Measurements from ENCODE around the gene ESRRA. TPM values are rescaled to one million over a fixed set of nuclear protein-coding genes. Genes with fewer than 3 reads are reported as not detected.

Gene ESRRA
- total and polyA plus RNA-seq, 2 of the 8 experiments (the other 6 are each of a cell fraction or from before 2014, with no cell fraction given): 18.2 to 37.0 TPM

GRCh38 chr11:64292460-64293254 is 12.7 kb upstream of the ESRRA start:
- H3K23ac ChIP-seq (ENCODE audit: insufficient read length): no peak overlapping the region
- H3K56ac ChIP-seq (replicated peaks; ENCODE audit: insufficient read length, low read depth, low read length): no peak overlapping the region
- peak in 1 of 2 experiments; percentile 68 for DNase-seq (ENCODE audit: low read depth in 1 of 2, low spot score in 2 of 2)
- H3K9ac ChIP-seq (replicated peaks in 1 of 4; ENCODE audit: extremely low read depth in 1 of 4, low read depth in 3 of 4, low read length in 3 of 4): no peak overlapping the region
- no peak overlapping the region for H2AK5ac ChIP-seq (ENCODE audit: low read depth, low read length)
- ChIA-PET POLR2A (ENCODE audit: partially characterized antibody) (interaction anchor here (0.7 to 2.8 kb wide), 6 partner anchors 9 to 43 kb away, joined by 3 to 7 read pairs (median 4); partner anchors contain the start of gene BAD), CTCF (ENCODE audit: partially characterized antibody) (interaction anchor here (0.8 to 11.4 kb wide), 5 partner anchors 10 to 88 kb away, joined by 3 to 134 read pairs (median 4); partner anchors contain the start of genes CATSPERZ, ESRRA and PLCB3)
- H3K36me3 ChIP-seq (ENCODE audit: control insufficient read depth in 2 of 4, insufficient read depth in 4 of 4, low read length in 3 of 4): peaks cover 0 to 9% (median 0%) of the 10 kb centered on the region in 4 experiments; a peak in 1 of 8 replicates
- no peak overlapping the region for H4K5ac ChIP-seq (ENCODE audit: insufficient read length, low read depth, low read length)
- peak overlapping the region; percentile 20 to 88 for H3K4me2 ChIP-seq (ENCODE audit: insufficient read depth in 1 of 2, low read depth in 2 of 2, low read length in 2 of 2)
- peaks cover 0 to 20% (median 8%) of the 10 kb centered on the region in 4 experiments; a peak in 5 of 7 replicates for H3K4me1 ChIP-seq (replicated peaks in 1 of 4; ENCODE audit: control insufficient read depth in 3 of 4, insufficient read depth in 4 of 4, low read length in 3 of 4)
- no peak overlapping the region for H4K91ac ChIP-seq (replicated peaks; ENCODE audit: insufficient read length, low read length)
- H2BK5ac ChIP-seq (ENCODE audit: low read depth, low read length): no peak overlapping the region
- WGBS, 2 experiments (ENCODE audit: extremely low coverage in 1 of 2, insufficient coverage in 1 of 2, insufficient read length in 1 of 2, insufficient replicate concordance in 2 of 2, low coverage in 1 of 2, low lambda C conversion rate in 2 of 2, missing lambda C conversion rate in 1 of 2): 26% methylated on average over 39 of the region's 42 CpGs; no CpG with 5 or more reads in 1 of the 2 experiments
- H3K18ac ChIP-seq (ENCODE audit: extremely low read depth, low read length): no peak overlapping the region
- no peaks in the 10 kb centered on the region for H3K79me1 ChIP-seq (ENCODE audit: low read depth, low read length)
- no peak overlapping the region for H2BK120ac ChIP-seq (replicated peaks; ENCODE audit: low read depth, low read length)
- peaks cover 5 to 27% of the 10 kb centered on the region in 2 experiments for H4K20me1 ChIP-seq (replicated peaks in 1 of 2; ENCODE audit: control insufficient read depth in 1 of 2, insufficient read depth in 2 of 2, low read length in 2 of 2)
- H3K27me3 ChIP-seq (replicated peaks in 1 of 4; ENCODE audit: control insufficient read depth in 3 of 4, extremely low read depth in 1 of 4, insufficient read depth in 3 of 4, low read length in 3 of 4): peaks cover 71 to 87% (median 81%) of the 10 kb centered on the region in 4 experiments
- H3K9me3 ChIP-seq (ENCODE audit: insufficient read depth in 2 of 2, low read depth in 1 of 2, low read length in 1 of 2): no peaks in the 10 kb centered on the region
- no peak overlapping the region for H3K14ac ChIP-seq (ENCODE audit: insufficient read length)
- peak overlapping the region in 3 of 4 experiments; percentile 34 to 64 (median 34); a peak in 4 of 8 replicates for H3K4me3 ChIP-seq (ENCODE audit: extremely low read depth in 1 of 4, insufficient read depth in 2 of 4, low read depth in 3 of 4, low read length in 4 of 4)
- no peak overlapping the region for H2BK20ac ChIP-seq (ENCODE audit: low read length)
- peak overlapping the region; percentile 38; the same call in 1 of the 2 replicates for H2AFZ ChIP-seq (ENCODE audit: low read length)
- peaks cover 5% of the 10 kb centered on the region; the same call in 1 of the 2 replicates for H3K23me2 ChIP-seq (ENCODE audit: low read depth, low read length)
- no peak for FAIRE-seq
- no peak overlapping the region for H3K4ac ChIP-seq (replicated peaks; ENCODE audit: insufficient read length, low read depth, low read length)
- no peak overlapping the region for H4K8ac ChIP-seq (ENCODE audit: extremely low read depth, insufficient read depth, low read length)
- no peak overlapping the region; the same call in 1 of the 2 replicates for H2BK15ac ChIP-seq (ENCODE audit: low read length)
- no peak overlapping the region for H3K27ac ChIP-seq (ENCODE audit: low read depth, low read length)
- no peak overlapping the region for H2BK12ac ChIP-seq (ENCODE audit: low read depth, low read length)
- H3K79me2 ChIP-seq (ENCODE audit: control insufficient read depth in 1 of 2, insufficient read depth in 2 of 2, low read length in 2 of 2): no peaks in the 10 kb centered on the region
